GM15510 (cell line): Measurements from ENCODE around the gene DHX15.
A peak's percentile ranks its signal among the peaks of the same experiment; 100 is the strongest.

Experiments
- POLR2A ChIP-seq: IDR thresholded peaks from 3 replicates; pipeline ENCODE4 v1.6.1; 2011; ENCODE audit warnings: borderline replicate concordance; ENCODE audit not compliant: insufficient read length; ENCODE audit errors: extremely low read depth

The DHX15 gene

DNA sequence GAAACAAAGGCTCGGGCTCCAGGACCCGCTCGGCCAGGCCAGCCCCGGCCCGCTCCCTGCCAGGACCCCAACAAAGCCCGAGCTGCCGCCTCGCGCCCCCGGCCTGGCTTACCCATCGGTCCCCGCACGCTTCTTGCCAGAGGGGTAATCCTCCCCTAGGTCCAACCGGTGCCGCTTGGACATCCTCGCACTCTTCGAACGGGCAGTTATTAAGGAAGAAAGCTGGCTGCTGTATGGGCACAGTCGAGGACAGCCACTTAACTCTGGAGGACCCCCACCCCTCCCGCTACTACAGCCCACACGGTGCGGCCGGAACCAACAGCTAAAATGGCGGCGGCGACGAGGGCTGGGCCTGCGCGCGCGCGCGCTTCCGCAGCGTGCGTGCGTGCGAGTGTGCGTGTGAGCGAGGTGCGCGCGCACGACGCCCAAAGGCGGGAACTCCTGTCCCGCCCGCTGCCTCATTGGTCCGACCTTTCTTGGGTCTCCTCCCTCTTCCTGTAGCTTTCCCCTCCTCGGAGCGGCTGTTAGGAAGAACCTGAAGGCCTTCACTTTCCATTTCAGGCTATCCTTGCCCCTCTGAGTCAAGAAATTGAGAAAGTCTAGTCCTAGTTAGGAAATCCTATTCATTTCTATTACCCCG, at the start of gene DHX15:
DHX15 (minus strand) TSS at position 344 of the 640 bp plus-strand sequence; CDS start at position 183, 161 bp downstream.
- peak; percentile 88 for TF ChIP-seq POLR2A

DNA sequence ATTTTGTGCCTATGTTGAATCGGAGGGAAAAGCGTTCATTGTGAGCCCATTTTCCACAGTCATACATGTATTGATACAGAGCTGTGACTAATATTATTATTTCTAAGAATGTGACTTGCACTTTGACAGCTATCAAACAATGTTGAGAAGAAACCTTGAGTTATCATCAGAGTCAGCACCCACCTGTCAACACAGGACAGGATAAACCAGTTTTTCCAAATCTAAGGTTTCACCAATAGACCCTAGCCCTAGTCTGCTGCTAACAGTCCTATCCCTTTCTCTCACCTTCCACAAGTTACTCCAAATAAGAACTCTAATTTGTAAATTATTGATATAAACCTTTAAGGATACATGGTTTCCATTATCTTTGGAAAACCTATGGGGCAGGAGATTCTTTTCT, 47.7 kb upstream of the DHX15 start:
- TF ChIP-seq POLR2A: no peak

- TF ChIP-seq POLR2A: no peak
Observed at GRCh38 chr4:24630937-24631336, 46.6 kb upstream of the DHX15 start.

DNA sequence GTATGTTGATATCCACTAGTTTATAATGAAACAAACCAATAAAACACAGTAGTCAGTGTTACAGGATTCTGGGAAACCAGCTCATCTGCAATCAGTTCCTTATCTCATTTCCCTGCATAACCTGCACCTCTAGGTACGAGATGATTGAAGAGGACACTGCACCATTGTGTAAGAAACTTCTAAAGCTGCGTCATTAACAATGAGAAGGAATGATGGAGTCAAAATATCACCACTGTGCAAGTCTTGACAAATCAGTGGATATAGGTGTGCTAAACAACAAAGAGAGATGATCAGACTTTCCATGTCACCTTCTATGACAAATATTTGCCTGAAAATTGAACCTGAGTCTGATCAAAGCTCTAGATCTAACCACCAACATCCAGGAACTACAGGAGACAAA, 40.7 kb upstream of the DHX15 start:
- TF ChIP-seq POLR2A: no peak

GRCh38 chr4:24624381-24624780, 40.0 kb upstream of the DHX15 start:
- TF ChIP-seq POLR2A: no peak

- TF ChIP-seq POLR2A: no peak
Observed at GRCh38 chr4:24622146-24622834, 37.9 kb upstream of the DHX15 start.

- TF ChIP-seq POLR2A: no peak
Observed at GRCh38 chr4:24615977-24616376, 31.6 kb upstream of the DHX15 start.

DNA sequence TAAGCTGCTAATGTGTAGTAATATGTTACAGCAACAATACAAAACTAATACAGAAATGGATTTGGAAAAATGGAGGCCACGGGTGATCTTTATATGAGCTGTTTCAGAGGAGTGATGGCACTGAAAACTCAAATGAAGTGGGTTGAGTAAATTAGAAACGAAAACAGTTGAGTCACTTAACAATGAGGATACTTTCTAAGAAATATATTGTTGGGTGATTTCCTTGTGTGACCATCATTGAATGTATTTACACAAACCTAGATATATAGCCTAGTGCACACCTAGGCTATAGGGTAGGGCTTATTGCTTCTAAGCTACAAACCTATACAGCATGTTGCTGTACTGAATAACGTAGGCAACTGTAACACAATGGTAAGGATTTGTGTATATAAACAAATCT, 30.5 kb upstream of the DHX15 start:
- TF ChIP-seq POLR2A: no peak

DNA sequence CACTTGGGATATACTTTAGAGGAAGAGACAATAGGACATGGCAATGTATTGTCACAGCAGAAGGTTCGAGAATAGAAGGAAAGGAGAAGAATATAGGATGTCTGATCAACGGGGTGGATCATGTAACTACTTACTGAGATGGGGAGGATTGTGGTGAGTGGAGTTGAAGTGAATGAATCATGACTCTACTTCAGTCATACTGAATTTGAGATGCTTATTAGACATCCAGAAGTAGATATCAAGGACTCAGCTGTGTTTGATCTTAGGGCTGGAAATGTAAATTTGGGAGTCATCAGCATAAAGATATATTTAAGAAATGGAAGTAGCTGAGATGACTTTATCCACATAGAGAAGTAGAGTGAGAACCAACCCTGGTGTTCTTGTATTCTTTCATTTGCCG, 29.1 kb upstream of the DHX15 start:
- no peak for TF ChIP-seq POLR2A

- TF ChIP-seq POLR2A: no peak
Observed at GRCh38 chr4:24611575-24611974, 27.2 kb upstream of the DHX15 start.

GRCh38 chr4:24607334-24607733, 23.0 kb upstream of the DHX15 start:
- TF ChIP-seq POLR2A: no peak

DNA sequence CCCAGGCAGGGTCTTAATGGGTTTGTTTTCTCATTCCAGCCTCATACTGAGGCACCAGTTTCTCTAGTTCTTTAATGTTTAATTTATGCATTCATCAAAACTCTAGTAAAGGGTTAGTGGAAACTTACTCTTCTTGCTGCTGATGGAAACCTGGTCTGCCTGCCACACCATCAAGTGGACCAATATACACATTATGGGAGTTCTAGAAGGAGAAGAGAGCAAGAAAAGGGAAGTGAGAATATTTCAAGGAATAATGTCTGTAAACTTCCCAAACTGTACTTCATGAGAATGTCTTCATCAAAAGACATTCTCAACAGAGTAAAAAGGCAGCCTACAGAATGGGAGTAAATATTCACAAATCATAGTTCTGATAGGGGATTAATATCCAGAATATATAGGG, 20.9 kb upstream of the DHX15 start:
- no peak for TF ChIP-seq POLR2A

- no peak for TF ChIP-seq POLR2A
Observed at GRCh38 chr4:24604558-24605214, 20.3 kb upstream of the DHX15 start.

DNA sequence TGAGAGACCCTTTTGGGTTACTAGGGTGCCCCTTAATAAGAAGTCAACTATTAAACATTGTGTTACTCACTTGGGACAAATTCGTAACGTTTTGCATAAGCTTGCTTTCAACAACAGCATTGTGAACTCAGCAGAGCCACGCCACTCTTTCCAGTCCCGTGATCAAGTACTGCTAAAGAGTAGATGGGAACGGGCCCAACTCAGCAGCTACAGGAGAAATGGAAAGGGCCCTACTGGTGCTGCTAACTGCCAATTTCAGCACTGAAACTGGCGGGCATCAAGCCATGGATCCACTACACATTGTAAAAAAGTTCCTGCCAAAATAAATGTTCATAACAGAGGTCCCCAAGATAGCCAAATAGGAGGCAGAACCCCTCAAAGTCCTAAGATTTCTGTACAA, 19.0 kb upstream of the DHX15 start:
- no peak for TF ChIP-seq POLR2A

- no peak for TF ChIP-seq POLR2A
Observed at GRCh38 chr4:24601121-24601520, 16.8 kb upstream of the DHX15 start.

DNA sequence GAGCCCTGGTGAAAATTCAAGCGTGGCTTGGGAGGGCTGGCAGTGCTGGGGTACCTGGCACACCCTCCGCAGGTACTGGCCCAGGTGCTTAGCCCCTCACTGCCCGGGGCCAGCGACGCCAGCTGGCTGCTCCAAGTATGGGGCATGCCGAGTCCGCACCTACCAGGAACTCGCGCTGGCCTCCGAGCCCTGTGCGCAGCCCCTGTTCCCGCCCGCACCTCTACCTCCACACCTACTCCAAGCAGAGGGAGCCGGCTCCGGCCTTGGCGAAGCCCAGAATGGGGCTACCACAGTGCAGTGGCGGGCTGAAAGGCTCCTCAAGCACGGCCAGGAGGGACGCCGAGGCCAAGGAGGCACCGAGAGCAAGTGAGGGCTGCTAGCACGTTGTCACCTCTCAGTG, 14.9 kb upstream of the DHX15 start:
- TF ChIP-seq POLR2A: no peak
